Measurements from ENCODE around the gene SLITRK4.

The SLITRK4 gene, protein sequence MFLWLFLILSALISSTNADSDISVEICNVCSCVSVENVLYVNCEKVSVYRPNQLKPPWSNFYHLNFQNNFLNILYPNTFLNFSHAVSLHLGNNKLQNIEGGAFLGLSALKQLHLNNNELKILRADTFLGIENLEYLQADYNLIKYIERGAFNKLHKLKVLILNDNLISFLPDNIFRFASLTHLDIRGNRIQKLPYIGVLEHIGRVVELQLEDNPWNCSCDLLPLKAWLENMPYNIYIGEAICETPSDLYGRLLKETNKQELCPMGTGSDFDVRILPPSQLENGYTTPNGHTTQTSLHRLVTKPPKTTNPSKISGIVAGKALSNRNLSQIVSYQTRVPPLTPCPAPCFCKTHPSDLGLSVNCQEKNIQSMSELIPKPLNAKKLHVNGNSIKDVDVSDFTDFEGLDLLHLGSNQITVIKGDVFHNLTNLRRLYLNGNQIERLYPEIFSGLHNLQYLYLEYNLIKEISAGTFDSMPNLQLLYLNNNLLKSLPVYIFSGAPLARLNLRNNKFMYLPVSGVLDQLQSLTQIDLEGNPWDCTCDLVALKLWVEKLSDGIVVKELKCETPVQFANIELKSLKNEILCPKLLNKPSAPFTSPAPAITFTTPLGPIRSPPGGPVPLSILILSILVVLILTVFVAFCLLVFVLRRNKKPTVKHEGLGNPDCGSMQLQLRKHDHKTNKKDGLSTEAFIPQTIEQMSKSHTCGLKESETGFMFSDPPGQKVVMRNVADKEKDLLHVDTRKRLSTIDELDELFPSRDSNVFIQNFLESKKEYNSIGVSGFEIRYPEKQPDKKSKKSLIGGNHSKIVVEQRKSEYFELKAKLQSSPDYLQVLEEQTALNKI

DNA sequence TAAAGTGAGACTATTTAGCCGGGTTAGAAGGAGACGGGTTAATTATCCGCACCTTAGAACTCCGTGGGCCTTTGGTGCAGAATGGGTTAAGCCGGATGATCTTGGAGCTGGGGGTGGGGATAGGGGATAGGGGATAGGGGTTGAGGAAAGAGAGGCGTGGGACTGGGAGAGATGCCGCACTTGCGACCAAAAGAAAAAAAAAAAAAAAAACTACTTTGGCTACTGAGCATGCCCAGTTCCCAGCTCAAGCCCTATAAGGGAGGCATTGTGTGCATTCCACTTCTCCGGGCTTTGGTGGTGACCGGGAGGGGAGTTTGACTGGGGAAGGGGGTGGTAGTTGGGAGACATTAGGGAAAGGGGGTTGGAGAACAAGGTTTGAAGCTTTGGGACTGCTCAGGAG is at the start of gene SLITRK4:
TSS of gene SLITRK4 (minus strand) at position 187 of the 400 bp plus-strand sequence. CDS start 4,993 bp downstream, outside the sequence.
- DNase-seq (ENCODE audit: low read depth in 1 of 2, low spot score in 1 of 2), result no peak

DNA sequence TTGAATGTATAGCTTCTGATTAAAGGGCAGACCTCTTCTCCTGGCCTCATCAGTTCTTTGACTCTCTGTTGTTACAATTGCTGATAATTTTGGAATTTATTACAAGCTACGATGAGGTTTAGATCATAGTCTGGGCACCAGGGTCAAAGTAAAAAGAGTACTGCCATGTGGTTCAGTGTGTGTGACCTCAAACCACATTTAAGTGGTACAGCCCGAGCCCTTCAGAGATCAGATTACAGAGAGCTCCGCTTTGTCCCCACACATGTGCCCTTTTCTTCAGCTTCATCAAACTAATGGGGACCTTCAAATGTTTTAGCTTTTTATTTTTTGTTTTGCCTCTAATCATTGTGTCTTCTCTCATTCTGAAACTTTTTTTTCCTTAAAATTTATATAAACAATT is 47.6 kb upstream of the SLITRK4 start:
- DNase-seq (ENCODE audit: low read depth in 1 of 2, low spot score in 1 of 2), result no peak

DNA sequence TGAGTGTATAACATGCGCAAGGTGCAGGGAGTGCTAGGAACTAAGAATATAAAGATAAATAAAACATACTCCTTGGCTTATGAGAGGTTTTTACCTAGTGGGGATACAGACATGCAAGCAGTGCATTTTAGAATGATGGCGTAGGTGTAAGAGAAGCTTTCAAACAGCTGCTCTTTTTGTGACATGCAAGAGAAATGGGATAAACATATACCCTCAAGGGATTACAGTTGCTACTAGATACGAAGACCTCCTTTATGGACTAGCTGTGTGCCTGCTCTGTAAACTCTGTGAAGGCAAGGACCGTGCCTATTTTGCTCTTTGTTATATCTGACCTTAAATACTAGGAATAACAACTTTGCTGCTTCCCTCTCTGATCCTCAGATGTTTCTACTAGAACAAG is 39.0 kb upstream of the SLITRK4 start:
- no peak for DNase-seq (ENCODE audit: low read depth in 1 of 2, low spot score in 1 of 2)

DNA sequence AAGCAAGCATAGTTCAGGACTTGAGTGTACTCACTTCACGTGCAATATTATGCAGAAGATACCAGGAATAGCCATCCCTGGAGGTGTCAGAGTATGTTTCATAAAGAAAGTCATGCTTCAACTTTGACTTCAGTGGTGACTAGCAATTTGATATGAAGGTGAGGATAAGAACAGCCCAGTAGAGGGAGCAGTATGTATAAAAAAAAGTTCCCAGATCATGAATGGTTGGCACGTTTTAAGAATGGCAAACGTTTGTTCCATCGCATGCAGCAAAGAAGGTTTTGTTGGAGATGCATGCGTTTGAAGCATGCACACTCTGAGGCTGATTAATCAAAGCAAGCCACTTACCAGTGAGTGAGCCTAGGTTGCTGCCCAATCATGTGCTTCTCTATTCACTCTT is 33.5 kb upstream of the SLITRK4 start:
- DNase-seq (ENCODE audit: low read depth in 1 of 2, low spot score in 1 of 2), result no peak

DNA sequence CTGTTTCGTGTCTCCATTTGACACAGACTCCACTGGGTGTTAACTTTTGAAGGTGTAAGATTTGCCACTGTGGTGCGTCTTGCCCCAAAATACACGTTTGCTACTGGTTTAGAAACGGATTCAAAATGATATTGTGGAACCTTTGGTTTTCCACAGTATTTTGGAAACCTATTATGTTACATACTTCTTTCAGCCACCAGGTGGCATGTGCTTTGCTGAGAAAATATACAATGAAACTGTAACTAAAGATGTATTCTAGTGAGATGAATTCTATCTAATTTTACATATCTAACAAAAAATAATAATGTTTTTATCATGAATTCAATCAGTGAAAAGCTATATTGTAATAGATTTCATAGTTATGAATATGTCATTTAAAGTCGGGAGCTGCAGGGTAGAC is 28.4 kb upstream of the SLITRK4 start:
- DNase-seq (ENCODE audit: low read depth in 1 of 2, low spot score in 1 of 2), result no peak

DNA sequence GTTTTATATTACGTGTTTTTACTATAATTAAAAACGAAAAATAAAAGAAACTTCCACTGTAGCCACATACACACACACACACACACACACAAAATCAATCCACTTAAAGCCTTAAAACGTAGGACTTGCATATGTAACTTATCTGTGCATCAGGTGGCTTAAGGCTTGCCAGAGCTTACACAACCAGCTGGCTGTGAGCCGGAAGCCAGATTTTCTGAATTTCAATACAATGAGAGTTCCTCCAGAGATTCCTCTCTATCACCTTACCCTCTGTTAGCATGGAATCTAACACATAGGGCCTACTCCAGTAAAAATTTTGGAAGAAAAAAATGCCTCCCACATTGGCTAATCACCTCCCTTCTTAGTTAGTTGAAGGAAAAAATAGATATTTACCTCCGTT is 27.9 kb upstream of the SLITRK4 start:
- no peak for DNase-seq (ENCODE audit: low read depth in 1 of 2, low spot score in 1 of 2)

DNA sequence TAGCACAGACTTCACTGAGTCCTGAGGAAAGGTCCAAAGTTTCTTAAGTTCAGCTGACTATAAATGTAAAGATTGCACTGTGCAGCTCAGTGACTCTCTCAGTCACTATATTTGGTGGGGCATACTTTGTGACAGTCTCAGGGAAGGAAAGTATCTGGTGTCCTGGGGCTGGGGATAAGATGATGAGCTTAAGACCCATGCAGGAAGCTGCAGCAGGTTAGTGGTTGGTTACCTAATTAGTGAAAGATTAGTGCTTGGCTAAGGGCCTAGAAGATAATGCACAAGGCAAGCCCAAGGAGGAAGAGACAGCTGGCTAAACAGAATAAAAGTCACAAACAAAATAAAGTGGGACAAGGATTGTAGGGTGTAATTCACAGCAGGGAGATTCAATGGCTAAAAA is 25.4 kb upstream of the SLITRK4 start:
- no peak for DNase-seq (ENCODE audit: low read depth in 1 of 2, low spot score in 1 of 2)

DNA sequence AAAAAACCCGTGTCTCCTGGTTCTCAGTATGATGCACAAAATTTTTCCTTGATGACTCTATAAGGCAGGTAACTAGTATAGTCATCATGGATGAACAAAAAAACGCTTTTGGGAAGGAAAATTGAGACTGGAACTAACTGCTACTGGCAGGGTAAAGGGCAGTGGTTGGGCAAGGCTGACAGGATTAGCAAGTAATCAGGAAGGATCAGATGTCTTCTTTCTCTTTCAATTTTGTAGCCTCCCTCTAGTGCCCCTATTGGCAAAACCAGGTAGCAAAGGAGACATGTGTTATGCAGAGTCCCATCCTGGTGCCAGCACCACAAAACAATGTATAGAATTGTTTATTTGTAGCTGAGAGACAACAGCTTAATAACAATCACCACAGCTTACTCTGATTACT is 12.8 kb upstream of the SLITRK4 start:
- no peak for DNase-seq (ENCODE audit: low read depth in 1 of 2, low spot score in 1 of 2)

DNA sequence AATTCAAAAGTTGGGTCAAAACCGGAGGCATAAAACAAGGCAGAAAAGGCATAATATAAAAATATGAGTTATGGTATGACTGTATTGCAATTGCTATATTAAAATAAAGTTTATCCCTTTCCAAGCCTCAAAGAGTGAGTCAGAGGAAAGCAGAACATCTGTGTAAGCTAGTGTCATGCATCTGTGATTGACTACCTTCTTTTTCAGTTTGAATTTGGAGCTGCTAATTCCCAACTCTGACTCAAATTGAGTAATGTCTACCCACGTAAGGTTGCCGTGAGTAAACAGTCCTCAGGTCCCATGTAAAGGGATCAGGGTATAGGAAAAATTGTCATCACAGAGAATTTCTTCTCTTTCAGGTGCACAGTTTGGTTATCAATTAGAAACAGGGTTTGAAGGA is 6.5 kb upstream of the SLITRK4 start:
- DNase-seq (ENCODE audit: low read depth in 1 of 2, low spot score in 1 of 2), result no peak

DNA sequence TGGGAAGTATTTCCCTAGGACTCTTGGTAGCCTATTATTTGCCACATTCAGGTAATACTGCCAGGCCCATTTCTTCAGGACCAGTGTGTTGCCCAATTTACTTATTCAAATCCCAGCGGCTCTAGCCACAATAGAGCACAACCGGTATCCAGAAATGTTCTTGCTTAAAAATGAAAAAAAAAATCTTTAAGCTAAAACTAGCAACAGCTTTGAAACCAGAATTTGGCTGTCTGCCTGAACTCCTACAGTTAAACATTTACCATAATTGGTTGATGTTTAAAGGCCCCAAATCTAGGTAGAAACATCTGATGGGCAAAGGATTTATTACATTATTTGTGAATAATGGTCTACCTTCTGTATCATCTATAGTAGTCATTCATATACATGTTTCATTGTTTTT is 930 bp upstream of the SLITRK4 start:
- DNase-seq (ENCODE audit: low read depth in 1 of 2, low spot score in 1 of 2), result no peak

DNA sequence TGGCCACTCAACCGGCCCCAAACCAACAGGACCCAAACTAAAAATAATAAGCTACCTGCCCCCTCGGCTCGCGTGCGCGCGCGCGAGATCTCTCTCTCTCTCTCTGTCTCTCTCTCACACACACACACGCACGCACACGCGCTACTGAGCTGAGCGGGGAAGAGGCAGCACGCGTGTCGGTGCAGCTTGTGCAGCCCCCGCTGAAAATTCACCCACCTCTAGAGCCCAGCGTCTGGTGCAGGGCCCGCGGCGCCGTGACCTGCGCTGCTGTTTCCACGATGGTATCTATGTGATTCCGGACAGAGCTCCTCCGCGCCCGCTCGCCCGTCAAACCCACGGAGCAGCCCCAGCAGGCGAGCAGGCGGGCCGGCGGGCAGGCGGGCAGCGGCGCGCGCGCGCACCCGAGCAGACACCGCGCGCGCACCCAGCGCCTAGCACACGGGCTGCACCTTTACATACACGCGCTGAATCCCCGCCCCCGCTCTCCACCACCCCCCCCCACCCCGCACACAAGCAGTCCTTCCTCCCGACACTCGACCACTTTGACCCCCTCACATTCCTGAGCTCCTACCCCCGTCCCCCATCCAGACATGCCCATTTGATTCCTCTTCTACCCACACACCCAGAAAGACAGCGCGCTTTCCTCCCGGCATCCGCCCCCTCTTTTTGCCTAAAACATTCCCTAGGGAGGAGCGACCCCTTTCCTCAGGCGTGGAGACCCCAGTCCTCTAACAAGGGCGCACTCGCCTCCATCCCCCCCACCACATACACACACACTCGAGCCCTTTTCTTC is 1.0 kb downstream of the SLITRK4 start:
- no peak for DNase-seq (ENCODE audit: low read depth in 1 of 2, low spot score in 1 of 2)

DNA sequence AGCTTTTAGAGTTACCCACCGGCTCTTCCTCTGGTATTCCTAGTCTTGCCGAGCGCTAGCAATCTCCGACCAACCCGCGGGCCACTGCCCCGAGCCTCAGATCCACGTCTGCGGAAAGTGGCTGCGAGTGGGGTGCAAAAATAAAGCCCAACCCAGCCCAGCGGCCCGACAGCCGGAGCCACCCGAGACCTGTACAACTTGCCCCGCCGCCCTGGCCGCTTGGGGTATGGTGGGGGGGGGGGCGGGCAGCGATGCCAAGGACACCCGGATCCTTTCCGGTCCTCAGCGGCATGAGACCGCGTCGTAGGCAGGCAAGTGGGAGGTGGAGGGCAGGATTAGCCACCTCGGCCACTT is 1.6 kb downstream of the SLITRK4 start:
- DNase-seq (ENCODE audit: low read depth in 1 of 2, low spot score in 1 of 2), result no peak

DNA sequence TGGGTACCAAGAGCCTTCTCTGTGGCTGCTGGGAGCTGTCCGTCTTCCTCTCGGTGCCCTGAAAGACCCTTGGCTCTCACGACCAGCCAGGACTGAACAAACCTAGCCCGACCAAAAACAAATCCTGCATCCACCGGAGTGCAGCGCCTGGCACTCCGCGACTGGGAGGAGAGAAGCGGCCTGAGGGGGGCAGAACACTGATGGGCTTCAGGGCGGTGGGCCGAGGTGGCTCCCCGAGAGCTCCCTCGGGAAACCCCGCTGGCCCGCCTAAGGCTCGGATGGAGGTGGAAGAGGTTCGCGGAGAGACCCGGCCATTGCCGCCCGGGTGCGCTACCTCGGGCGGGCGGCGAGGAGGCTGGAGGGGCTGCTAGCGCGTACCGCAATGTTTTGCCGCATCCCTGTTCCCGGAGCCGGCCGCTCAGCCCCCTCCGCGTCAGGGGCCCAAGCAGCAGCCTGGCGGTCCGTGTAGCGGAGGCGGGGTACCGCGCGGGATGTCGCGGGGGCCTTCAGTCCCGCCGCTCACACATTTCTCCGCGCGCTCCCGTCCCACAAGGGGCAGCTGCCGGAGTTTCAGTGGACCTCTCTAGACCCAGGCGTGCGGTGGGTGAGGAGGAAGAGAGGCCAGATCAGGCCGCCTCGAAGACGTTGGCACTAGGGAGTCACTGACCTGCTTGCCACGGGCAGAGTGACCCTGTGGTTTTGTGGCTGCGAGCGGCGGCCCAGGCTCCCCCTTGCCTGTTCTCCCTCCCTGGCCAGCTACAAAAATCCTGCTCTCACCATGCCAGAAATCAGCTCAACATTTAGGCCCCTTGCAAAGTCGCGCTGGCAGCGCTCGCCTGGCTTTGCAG is 2.2 kb downstream of the SLITRK4 start:
- no peak for DNase-seq (ENCODE audit: low read depth in 1 of 2, low spot score in 1 of 2)

DNA sequence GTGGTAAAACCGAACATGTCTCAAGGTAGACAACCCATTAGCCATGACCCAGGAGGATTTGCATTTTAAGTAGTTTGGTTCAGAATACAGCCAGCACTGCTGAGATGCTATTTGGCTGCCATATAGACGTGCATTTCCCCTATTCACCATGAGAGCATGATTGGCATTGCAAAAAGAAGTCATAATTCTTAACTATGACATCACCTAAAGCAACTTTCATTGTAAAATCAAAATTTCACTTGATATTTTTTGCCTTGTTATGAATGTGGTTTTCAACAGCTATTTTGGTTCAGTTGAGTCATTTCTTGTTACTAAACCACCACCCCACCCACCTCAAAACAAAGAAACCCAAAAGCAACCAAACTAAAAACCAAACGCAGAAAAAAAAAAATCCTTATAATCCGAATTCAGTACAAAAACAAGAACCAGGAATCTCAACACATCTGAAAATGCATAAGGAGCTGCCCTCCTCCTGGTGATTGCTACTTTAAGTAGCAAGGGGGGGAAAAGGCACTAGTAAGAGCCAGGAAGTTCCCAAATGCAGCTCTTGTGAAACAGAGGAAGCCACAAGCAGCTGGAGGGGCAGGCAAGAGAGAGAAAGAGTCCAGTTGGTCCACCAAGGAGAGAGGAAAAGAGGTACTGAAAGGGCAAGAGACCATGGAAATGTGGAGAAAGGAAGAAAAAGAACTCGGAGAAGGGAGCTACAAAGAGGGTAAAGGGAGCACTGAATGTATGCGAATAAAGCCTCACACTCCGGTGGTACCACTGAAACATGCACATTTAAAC is 3.1 kb downstream of the SLITRK4 start:
- DNase-seq (ENCODE audit: low read depth in 1 of 2, low spot score in 1 of 2), result no peak

DNA sequence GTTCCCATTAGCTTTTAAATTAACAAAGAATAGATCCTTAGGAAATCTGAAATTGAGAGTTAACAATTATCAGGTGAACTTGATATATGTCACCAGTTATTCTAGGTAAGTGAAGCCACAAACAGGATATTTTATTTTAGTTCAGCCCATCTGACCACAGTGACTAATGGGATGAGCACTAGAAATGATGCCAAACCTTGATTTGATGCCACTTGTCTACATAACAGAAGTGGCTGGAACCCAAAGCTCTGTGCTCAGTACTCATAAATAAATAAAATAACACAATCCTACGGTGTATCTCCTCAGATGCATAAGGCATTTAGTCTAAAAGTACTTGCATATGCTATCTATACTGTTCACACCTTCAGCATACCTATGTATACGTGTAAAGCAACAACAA is 12.2 kb downstream of the SLITRK4 start:
- DNase-seq (ENCODE audit: low read depth in 1 of 2, low spot score in 1 of 2), result no peak

DNA sequence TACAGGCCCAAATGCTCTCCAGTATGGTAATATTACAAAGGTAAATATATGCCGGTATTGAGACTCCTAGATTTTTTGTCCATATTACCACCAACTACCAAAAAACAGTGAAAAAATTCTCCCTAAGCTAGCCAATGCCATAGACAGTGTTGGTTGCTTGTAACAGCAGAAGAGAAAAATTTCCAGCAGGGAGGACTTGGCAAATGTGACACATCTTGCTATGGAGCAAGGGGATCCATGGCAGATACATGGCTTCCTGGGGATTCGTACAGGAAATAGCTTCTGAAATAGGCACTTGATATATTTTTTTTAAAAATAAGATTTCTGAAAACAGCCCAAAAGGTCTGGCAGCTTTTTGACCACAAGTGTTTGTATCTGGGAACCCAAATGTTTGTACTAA is 14.6 kb downstream of the SLITRK4 start:
- DNase-seq (ENCODE audit: low read depth in 1 of 2, low spot score in 1 of 2), result no peak

DNA sequence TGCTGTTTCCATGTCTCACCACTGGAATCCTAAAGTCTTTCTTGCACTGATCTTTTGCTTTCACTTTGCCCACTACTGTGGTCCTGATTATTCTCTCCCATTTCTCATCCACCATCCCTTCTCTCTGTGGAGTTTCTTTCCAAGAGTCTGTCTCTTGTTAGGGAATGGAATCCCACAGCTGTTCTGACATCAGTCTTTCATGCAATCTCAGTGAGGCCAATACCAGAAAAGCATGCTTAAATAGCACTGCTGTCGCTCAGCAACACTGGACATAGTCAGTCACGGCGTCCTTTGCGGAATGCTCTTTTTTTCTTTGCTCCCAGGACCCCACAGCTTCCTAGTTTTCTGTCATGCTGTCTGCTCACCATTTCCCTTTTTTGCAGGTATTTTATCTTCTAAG is 20.1 kb downstream of the SLITRK4 start:
- DNase-seq (ENCODE audit: low read depth in 1 of 2, low spot score in 1 of 2), result no peak

DNA sequence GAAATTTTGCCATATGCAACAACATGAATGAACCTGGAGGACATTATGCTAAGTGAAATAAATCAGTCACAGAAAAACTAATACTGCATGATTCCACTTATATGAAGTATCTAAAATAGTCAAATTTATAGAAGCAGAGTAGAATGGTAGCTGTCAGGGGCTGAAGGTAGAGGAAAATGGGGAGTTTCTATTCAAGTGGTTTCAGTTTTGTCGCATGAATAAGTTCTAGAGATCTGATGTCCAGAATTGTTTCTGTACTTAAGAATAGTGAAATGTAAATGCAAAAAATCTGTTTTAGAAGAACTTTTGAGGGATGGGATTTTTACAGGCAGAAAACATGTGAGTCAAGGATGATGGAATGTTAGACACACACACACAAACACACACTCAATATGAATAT is 34.1 kb downstream of the SLITRK4 start:
- DNase-seq (ENCODE audit: low read depth in 1 of 2, low spot score in 1 of 2), result no peak

DNA sequence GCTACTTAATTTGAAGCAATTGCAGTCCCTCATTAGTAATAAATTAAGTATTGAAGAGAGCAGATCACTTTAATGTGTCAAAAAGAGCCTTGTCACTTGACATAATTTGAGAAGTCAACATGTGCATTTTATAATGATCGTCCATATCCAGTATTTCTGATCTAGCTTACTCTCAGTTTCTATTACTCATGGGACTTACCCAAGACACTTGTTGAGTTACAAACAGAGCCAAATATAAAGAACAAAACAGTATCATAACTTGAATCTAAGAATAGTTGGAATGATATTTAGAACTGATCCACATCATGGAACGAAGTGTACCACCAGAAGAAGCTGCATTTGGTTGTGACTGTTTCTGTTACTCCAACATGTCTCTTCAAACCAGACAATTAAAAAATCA is 54.7 kb downstream of the SLITRK4 start:
- DNase-seq (ENCODE audit: low read depth in 1 of 2, low spot score in 1 of 2), result no peak

DNA sequence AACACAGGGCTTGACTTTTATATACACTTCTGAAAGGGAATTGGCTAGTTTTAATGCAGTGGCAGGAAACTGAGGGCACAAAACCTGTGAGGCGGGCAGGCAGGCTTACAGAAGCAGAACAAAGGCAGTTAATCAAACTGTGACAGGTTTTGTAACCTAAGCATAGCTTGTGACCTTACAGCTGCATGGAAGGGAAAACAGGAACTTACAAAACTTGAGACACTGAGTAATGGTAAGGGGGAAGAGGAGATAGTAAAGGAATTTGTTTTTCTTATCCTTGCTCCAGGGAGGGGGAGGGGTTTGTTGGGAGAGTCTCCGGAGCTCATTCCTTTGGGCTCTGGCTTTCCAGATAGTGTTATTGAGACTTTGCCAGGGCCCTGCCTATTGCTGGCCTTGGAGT is 55.6 kb downstream of the SLITRK4 start:
- DNase-seq (ENCODE audit: low read depth in 1 of 2, low spot score in 1 of 2), result no peak

Measured in activated CD4-positive, alpha-beta T cell treated with anti-CD3 and anti-CD28 coated beads, Interleukin-2, amount 50 U/mL, for 24 hours (primary cell).